Upper lobe of left lung (tissue), 4 donors: Measurements from ENCODE around the gene RNF31.

ENCODE experiments used
- POLR2AphosphoS5 ChIP-seq, 2 donors: sonication (generic); formaldehyde crosslinking; IDR thresholded peaks; one replicate each; pipeline ENCODE4 v1.5.1; 2017; ENCODE audit warnings: antibody characterized with exemption in 2 of 2
- TF ChIP-seq, protein P1 (sequence below), 6 experiments: fragments of 450-650 bp in 4 of 6; fragments of 200-600 bp in 2 of 6; sonication (generic) in 2 of 6; IDR thresholded peaks; one replicate each; pipeline ENCODE4 v1.5.1; 2016 to 2019; ENCODE audit warnings: antibody characterized with exemption in 6 of 6

DNA sequence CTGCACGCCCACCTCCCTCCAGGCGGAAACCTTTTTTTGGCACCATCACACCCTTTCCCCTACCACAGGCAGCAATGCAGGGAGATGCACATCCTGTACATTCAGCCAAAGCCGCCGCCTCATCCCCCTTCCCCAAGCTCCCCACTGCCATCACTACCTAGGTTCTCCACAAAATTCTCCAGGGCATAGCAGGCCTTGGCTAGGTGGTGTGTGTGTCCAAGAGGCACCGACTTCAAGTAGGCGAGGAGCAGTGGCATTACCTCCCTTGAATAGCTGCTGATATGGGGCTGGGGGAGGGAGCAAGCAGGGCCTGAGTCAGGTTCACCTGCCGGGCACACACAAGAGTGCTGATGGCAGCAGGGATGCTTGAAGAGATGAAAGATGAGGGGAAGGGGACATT is 37.7 kb downstream of the RNF31 start:
- TF ChIP-seq, protein P1, sequence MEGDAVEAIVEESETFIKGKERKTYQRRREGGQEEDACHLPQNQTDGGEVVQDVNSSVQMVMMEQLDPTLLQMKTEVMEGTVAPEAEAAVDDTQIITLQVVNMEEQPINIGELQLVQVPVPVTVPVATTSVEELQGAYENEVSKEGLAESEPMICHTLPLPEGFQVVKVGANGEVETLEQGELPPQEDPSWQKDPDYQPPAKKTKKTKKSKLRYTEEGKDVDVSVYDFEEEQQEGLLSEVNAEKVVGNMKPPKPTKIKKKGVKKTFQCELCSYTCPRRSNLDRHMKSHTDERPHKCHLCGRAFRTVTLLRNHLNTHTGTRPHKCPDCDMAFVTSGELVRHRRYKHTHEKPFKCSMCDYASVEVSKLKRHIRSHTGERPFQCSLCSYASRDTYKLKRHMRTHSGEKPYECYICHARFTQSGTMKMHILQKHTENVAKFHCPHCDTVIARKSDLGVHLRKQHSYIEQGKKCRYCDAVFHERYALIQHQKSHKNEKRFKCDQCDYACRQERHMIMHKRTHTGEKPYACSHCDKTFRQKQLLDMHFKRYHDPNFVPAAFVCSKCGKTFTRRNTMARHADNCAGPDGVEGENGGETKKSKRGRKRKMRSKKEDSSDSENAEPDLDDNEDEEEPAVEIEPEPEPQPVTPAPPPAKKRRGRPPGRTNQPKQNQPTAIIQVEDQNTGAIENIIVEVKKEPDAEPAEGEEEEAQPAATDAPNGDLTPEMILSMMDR (IDR thresholded peaks at IDR 0.05), result no peak
- TF ChIP-seq POLR2AphosphoS5 (IDR thresholded peaks at IDR 0.05), result no peak
